SK-N-MC (cell line): Measurements from ENCODE around the gene DPYSL4.

ENCODE experiments used
- DNase-seq: peaks from one replicate; pipeline ENCODE4 v3.0.0-alpha.2; 2011; ENCODE audit warnings: low read depth, low spot score
- H3K27ac ChIP-seq: fragments of 200-600 bp; sonication (generic); 2 replicates; pipeline ENCODE4 v1.5.1; 2016; ENCODE audit warnings: mixed run types
- H3K36me3 ChIP-seq: fragments of 200-600 bp; sonication (generic); 2 replicates; pipeline ENCODE4 v1.6.1; 2017; ENCODE audit warnings: antibody characterized with exemption, low read length, mixed read lengths; ENCODE audit not compliant: insufficient read depth
- H3K4me3 ChIP-seq: fragments of 200-600 bp; sonication (generic); 2 replicates; pipeline ENCODE4 v1.5.1; 2016
- H3K9ac ChIP-seq: fragments of 200-600 bp; sonication (generic); 2 replicates; pipeline ENCODE4 v1.8.0; 2017; ENCODE audit warnings: mixed run types, mixed read lengths; ENCODE audit not compliant: insufficient read length
- H3K9me3 ChIP-seq: fragments of 200-600 bp; sonication (generic); 2 replicates; pipeline ENCODE4 v1.6.1; 2017; ENCODE audit warnings: low read depth, mild to moderate bottlenecking, antibody characterized with exemption, low read length, moderate library complexity, mixed read lengths
- EZH2 ChIP-seq: fragments of 200-600 bp; sonication (generic); IDR thresholded peaks from one replicate; pipeline ENCODE4 v1.6.1; 2017; ENCODE audit warnings: antibody characterized with exemption
- FOXP2 ChIP-seq: optimal IDR thresholded peaks from 2 replicates; pipeline ENCODE3; 2011; ENCODE audit warnings: mild to moderate bottlenecking, moderate library complexity; ENCODE audit not compliant: insufficient read depth; ENCODE audit errors: extremely low read length, control extremely low read depth
- POLR2AphosphoS5 ChIP-seq: IDR thresholded peaks from 2 replicates; pipeline ENCODE4 v1.6.1; 2012; ENCODE audit warnings: mild to moderate bottlenecking, low read depth, low read length, borderline replicate concordance

DPYSL4 gene

GRCh38 chr10:132174237-132174636 is 12.5 kb upstream of the DPYSL4 start:
- Histone ChIP-seq H3K9me3 (no peaks in the 10 kb centered on the region), H3K27ac (no peak overlapping the region), H3K4me3 (no peak overlapping the region), H3K9ac (no peak overlapping the region), H3K36me3 (no peaks in the 10 kb centered on the region)
- TF ChIP-seq POLR2AphosphoS5 = no peak
- no peak for TF ChIP-seq EZH2
- TF ChIP-seq FOXP2 = no peak
- DNase-seq = no peak

- TF ChIP-seq POLR2AphosphoS5 = no peak
- TF ChIP-seq EZH2 = no peak
- TF ChIP-seq FOXP2 = no peak
- H3K4me3 ChIP-seq = no peak overlapping the region
- DNase-seq = no peak
- H3K27ac ChIP-seq = no peak overlapping the region
- no peaks in the 10 kb centered on the region for H3K9me3 ChIP-seq
- no peak overlapping the region for H3K9ac ChIP-seq
- no peaks in the 10 kb centered on the region for H3K36me3 ChIP-seq
These were observed 11.3 kb upstream of the DPYSL4 start for GRCh38 chr10:132175408-132175807.

- no peak for DNase-seq
- Histone ChIP-seq H3K9me3 (no peaks in the 10 kb centered on the region), H3K4me3 (no peak overlapping the region), H3K27ac (no peak overlapping the region), H3K9ac (no peak overlapping the region), H3K36me3 (no peaks in the 10 kb centered on the region)
- no peak for TF ChIP-seq FOXP2
- TF ChIP-seq POLR2AphosphoS5 = no peak
- no peak for TF ChIP-seq EZH2
These were observed 10.7 kb upstream of the DPYSL4 start for GRCh38 chr10:132175907-132176581.

- TF ChIP-seq POLR2AphosphoS5 = no peak
- H3K9me3 ChIP-seq = no peaks in the 10 kb centered on the region
- DNase-seq = no peak
- H3K36me3 ChIP-seq = no peaks in the 10 kb centered on the region
- no peak overlapping the region for H3K4me3 ChIP-seq
- H3K9ac ChIP-seq = no peak overlapping the region
- H3K27ac ChIP-seq = no peak overlapping the region
These were observed 9.9 kb upstream of the DPYSL4 start for GRCh38 chr10:132176623-132177500.

- H3K4me3 ChIP-seq = no peak overlapping the region
- no peak for TF ChIP-seq FOXP2
- no peak for TF ChIP-seq POLR2AphosphoS5
- no peak for TF ChIP-seq EZH2
- no peak overlapping the region for H3K9ac ChIP-seq
- H3K36me3 ChIP-seq = no peaks in the 10 kb centered on the region
- no peak overlapping the region for H3K27ac ChIP-seq
- no peaks in the 10 kb centered on the region for H3K9me3 ChIP-seq
- DNase-seq = no peak
These were observed 8.7 kb upstream of the DPYSL4 start for GRCh38 chr10:132178046-132178445.

GRCh38 chr10:132178672-132179545 is 7.8 kb upstream of the DPYSL4 start:
- H3K9ac ChIP-seq = no peak overlapping the region
- no peak for TF ChIP-seq POLR2AphosphoS5
- no peak for TF ChIP-seq FOXP2
- no peak for TF ChIP-seq EZH2
- H3K36me3 ChIP-seq = no peaks in the 10 kb centered on the region
- H3K4me3 ChIP-seq = no peak overlapping the region
- no peaks in the 10 kb centered on the region for H3K9me3 ChIP-seq
- DNase-seq = no peak
- H3K27ac ChIP-seq = no peak overlapping the region

GRCh38 chr10:132179551-132180392 is 7.0 kb upstream of the DPYSL4 start:
- no peak for DNase-seq
- no peak overlapping the region for H3K27ac ChIP-seq
- no peak for TF ChIP-seq EZH2
- no peak for TF ChIP-seq FOXP2
- no peak for TF ChIP-seq POLR2AphosphoS5
- H3K9ac ChIP-seq = no peak overlapping the region
- no peaks in the 10 kb centered on the region for H3K36me3 ChIP-seq
- H3K4me3 ChIP-seq = no peak overlapping the region
- H3K9me3 ChIP-seq = no peaks in the 10 kb centered on the region

- no peak overlapping the region for H3K4me3 ChIP-seq
These were observed 6.0 kb upstream of the DPYSL4 start for GRCh38 chr10:132180736-132181135.

More at GRCh38 chr10:132180736-132181135, 6.0 kb upstream of the DPYSL4 start:
- DNase-seq = no peak
- no peak overlapping the region for H3K27ac ChIP-seq
- no peak for TF ChIP-seq EZH2
- H3K9me3 ChIP-seq = no peaks in the 10 kb centered on the region
- no peaks in the 10 kb centered on the region for H3K36me3 ChIP-seq
- H3K9ac ChIP-seq = no peak overlapping the region
